HG03175 (cell line): ENCODE results near the gene ENOX1.

Experiments
- ATAC-seq: cut with Tn5 transposase; IDR thresholded peaks from one replicate; pipeline ENCODE4 v1.9.1; 2021; ENCODE audit warnings: mild to moderate bottlenecking, moderate library complexity; ENCODE audit not compliant: unreplicated experiment

ENOX1 gene

DNA sequence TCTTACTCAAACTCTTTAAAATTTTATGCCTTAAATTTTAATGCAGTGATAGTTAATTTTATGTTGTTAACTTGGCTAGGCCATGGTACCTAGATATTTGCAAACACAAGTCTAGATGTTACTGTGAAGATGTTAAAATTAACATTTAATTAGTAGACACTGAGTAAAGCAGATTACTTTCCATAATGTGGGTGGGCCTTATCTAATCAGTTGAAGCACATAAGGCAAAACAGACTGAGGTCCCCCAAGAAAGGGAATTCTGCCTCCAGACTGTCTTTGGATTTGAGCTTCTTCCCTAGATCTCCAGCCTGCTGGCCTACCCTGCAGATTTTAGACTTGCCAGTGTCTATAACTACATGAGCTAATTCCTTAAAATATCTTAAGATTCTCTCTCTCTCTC, 294.0 kb downstream of the ENOX1 start:
- ATAC-seq = no peak

DNA sequence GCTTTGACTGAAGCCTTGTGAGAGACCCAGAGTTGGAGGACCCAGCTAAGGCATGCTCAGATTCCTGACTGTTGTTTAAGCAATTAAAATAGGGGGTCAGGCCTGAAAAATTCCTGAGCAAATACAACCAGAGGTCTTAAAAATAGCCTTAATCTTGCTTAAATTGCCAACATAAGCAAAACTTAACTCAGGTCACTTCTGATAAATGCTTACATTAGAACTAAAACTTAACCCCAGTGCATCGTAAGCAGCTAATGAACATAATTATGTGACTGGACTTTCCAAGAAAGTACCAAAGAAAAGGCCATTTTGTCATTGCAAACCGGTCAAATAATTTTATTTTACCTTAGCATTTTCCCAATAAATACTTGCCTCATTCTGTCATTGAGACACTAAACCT, 294.5 kb downstream of the ENOX1 start:
- ATAC-seq = no peak

DNA sequence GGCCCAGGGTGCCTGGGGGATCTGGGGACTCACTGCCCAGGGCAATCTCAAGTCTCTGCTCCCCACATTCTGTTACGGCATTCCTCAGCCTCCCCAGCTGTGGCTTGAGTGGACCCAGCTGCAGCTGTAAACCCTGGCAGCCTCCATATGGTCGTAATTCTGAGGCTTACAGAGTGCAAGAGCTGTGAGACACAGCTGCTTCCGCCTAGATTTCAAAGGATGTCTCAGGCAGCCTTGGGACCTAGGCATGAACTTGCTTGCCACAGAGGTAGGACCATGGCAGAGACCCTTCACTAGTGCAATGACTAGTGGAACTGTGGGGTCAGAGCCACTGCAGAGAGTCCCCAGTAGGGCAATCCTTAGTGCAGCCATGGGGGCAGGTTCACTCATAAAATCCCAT, 297.5 kb downstream of the ENOX1 start:
- ATAC-seq = no peak

DNA sequence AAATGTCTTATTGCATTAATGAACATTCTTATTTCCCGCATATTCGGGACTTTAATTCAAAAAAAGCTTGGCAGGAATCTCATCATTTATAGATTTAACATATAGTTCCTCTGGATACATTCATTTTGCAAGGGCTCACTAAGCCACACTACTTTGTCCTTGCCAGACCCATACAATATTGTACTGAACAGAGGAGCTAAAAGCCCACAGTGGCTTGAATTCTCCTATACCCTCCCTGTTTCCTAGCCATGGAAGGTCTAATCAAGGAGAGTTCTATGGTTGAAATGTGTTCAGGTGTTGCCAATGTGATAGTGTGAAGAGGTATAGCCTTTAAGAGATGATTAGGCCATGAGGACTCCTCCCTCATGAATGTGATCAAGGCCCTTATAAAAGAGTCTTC, 298.9 kb downstream of the ENOX1 start:
- no peak for ATAC-seq

DNA sequence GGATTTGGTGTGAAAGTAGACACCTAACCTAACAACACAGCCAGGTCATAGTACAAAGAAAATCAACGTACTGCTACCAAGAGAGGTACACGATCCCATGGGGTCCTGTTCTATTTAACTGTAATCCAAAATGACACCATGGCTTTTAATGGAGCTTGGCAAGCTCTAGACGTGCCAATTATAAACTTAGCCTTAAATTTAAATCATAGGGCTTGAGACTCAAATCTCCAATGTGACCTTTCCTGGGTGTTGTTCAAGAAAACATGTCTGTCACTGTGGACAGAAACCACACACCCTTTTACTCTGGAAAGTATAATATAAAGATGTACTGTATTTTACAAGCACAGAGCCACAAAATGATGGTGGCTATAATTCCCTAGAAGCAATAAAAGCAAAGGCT, 299.3 kb downstream of the ENOX1 start:
- no peak for ATAC-seq

DNA sequence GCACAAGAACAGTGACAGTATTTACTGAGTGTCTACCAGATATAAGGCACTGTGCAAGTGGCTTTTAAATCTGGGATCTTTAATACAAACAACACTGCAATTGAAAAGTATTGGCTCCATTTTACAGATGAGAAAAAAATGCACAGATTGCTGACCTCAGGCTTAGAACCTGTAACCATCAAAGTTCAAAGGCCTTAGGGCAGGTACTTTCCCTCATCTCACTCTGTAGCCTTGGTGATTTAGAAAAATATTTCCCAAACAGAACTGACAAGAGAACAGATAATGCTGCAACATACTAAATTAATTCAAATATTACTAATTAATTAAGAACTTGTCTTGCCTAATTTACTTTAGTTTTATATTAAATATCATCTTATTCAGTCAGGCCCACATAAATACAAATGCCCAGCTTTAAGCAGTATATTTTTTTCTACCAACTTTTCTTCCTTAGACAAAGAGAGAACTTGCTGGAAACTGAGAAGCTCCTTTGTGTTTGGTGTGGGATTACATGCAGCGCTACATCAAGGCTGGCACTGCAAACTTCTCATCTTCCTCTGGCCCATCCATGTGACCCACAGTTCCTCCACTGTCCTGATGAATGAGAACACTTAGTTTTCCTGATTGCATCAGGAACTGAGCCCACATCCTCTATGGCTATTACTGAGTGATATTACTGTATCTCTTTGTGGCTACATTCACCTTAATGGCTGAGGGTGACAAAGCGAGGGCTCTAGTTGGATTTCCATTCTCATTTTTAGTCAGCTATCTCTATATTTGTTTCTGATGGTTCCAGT, 302.1 kb downstream of the ENOX1 start:
- ATAC-seq = no peak

DNA sequence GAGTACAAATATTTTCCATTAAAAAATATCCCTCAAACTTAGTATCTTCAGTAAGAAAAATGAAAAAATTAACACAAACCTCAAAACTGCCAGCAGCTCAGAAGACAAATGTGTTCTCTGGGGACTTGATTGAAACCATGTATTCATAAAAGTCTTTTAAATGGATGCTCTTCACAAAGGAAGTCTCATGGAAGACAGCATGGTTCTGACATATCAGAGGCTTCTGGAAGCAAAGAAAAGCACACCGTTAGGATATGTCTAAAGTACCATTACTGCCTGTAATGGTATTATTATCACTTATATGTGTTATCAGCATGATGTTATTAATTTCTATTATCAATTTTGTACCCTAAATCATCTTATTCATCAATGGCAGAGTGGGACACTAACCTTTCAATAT, 302.8 kb downstream of the ENOX1 start:
- ATAC-seq = no peak

DNA sequence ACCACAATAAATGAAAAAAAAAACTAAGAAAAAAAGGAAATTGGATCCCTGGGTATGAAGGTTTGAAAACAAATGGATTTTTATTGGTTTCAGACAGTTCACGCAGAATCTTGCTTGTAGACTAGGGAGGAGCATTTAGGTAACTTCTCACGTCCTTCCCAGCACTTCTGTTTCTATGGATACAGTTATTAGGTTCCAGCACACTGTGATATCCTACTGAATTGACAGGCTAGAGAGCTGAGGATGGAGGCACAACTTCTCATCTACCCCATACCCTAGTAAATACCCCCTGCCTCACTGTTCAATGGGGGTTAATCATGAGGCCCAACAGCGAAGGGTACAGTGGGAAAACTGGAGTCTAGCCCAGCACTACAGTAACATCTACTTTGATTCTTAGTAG, 304.1 kb downstream of the ENOX1 start:
- ATAC-seq = no peak

DNA sequence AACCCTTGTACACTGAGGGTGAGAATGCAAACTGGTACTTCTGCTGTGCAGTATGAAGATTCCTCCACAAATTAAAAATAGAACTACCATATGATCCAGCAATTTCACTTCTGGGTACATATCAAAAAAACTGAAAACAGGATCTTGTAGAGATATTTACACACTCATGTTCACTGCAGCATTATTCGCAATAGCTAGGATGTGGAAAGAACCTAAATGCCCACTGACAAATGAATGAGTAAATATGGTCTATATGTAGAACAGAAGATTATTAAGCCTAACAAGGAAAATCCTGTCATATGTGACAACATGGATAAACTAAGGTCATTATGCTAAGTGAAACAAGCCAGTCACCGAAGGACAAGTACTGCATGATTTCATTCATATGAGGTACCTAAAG, 304.7 kb downstream of the ENOX1 start:
- ATAC-seq = no peak

DNA sequence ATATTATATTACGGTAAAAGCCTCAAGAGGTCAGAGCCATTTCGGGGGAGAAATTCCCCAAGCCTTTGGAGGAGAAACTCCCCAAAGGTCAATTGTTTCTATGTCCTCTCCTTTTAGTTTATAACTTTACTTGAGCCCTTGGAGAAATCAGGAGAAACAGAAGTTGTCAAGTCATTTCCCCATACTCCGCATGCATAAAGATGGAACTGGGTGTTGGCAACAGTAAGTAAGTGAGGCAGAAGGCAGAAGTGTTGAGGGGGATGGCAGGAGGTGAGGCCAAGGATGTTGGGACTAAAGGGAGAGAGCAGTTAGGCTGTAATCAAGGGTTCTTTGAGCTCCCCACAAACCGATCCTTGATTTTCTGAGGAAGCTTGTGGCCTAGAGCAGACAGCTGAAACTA, 307.9 kb downstream of the ENOX1 start:
- ATAC-seq = no peak

DNA sequence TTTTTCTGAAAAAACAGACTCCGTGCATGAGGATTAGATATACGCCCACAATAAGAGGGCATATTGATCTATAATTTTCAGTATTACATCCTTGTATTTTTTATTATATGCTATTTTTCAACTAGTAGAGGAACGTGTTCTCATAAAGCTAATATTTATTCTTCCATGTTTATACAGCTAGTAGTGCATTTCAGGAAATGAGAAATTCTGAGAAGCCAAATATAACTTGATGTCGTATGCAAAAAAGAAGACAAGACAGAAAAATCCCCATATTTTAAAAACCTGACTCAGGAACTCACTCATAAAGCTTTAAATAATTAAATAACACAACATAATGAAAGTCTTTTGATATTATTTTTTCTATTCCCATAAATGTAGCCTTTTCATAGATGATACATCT, 308.6 kb downstream of the ENOX1 start:
- no peak for ATAC-seq

DNA sequence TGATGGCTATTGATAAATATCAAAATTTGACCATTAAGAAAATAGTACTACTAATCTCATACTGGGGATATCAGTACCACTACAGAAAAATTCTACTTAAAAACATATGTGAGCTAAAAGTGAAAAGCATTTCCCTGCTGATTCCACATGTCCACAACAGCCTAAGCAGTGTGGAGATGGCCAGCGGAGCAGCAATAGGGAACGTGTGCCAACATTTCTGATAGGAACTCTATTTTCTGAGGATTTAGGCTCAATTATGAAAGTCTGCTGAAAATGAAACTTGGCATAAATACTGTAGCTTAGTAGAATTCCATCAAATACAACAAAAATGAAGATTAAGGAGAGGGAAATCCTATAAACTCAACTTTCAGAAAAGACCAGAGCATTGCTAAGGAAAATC, 311.6 kb downstream of the ENOX1 start:
- no peak for ATAC-seq

DNA sequence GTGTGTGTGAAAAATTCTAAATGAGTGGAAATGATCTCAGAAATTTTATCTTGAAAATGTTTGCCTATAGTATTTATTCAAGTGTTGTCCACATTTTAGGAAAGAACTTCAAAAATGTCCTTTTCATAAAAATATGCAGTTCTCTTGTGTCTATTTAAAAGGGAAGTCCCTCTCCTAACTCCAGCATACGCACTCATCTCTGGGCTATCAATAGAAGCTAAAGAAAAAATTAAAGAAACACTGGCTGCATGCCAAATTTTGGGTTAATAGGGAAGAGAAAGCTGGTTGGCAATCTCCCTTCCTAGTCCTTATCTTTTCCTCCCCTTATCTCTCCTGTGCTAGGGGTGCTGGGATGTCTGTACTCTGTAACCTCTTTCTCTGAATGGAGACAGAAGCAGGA, 313.3 kb downstream of the ENOX1 start:
- ATAC-seq = no peak

DNA sequence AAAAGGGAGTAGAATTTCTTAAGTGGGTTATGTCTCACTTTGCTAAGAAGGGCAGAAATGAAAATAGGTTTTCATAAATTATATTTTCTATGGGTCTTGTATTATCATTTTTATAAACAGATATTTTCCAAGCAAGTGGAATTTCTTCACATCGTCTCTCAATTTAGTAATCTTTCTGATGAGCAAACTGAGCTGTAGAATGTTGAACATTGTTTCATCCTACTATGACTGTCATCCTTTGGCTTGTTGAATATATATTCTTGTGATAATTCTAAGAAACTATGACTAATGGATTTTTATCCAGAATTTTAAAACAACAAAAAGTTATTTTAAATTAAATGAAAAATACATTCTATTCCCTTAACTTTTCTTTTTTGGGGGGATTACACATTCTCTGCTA, 313.8 kb downstream of the ENOX1 start:
- no peak for ATAC-seq

DNA sequence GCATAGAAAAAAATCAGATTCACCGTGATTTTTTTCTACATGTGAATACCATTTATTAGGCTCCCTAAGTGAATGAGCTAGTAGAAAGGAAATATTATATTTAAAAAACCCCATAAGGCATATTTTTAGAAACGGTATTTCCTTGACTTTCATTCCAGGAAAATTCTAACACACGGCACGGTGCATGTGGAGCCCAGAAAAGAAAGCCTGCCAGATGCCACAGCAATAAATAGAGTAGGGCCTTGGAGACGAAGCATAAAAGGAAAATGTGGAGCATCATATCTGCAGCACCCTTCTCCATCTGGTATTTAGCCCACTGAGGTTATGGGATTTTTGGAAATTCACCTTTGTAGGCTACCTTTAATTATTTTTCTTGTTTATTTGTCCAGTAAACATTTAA, 314.4 kb downstream of the ENOX1 start:
- no peak for ATAC-seq

DNA sequence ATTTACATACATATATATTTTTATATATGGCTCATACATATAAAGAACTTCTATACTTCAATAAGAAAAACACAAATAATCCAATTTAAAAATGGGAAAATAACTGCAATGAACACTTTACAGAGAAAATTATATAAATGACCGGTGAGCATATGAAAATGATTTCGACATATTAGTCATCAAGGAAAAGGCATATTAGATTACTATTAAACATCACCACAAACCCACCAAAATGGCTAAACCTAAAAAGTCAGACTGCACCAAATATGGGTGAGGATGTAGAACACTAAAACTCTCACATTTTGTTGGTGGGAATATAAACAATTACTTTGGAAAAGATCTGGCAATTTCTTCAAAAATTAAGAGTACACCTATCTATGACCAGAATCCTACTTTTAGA, 316.2 kb downstream of the ENOX1 start:
- no peak for ATAC-seq

DNA sequence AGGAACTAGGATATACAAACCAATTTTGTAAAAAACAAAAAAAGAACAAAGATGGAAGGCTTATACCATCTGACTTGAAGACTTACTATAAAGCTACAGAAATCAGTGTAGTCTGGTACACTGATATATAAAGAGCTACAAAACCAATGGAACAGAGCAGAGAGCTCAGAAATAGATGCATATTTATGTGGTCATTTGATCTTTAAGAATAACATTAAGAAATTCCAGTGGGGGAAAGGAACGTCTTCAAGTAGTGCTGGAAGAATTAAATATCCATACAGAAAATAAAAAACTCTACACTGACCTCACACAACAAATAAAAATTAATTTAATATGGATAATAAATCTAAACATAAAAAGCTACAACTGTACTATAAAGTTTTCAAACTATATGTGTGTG, 317.0 kb downstream of the ENOX1 start:
- no peak for ATAC-seq

DNA sequence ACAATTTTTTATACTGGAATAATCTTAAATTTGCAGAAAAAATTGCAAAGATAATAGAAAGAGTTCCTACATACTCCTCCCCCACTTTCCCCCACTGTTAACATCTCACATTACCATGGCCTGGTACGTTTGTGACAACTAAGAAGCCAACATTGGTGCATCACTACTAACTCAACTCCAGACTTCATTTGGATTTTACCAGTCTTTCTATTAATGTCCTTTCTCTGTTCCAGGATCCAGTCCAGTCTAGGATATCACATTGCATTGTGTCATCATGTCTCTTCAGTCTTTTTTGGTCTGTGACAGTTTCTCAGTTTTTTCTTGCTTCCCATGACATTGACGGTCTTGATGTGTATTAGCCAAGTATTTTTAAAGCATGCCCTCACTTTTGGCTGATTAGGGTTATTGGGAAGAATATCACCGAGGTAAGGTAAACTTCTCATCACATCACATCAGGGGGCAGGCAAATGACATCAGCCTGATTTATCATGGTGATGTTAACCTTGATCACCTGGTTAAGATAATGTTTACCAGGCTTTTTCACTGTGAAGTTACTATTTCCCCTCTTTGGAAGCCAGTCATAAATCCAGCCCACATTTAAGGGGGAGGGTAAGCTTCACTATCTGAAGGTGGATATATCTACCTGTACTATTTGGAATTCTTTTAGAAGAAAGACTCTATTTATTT, 322.1 kb downstream of the ENOX1 start:
- no peak for ATAC-seq

DNA sequence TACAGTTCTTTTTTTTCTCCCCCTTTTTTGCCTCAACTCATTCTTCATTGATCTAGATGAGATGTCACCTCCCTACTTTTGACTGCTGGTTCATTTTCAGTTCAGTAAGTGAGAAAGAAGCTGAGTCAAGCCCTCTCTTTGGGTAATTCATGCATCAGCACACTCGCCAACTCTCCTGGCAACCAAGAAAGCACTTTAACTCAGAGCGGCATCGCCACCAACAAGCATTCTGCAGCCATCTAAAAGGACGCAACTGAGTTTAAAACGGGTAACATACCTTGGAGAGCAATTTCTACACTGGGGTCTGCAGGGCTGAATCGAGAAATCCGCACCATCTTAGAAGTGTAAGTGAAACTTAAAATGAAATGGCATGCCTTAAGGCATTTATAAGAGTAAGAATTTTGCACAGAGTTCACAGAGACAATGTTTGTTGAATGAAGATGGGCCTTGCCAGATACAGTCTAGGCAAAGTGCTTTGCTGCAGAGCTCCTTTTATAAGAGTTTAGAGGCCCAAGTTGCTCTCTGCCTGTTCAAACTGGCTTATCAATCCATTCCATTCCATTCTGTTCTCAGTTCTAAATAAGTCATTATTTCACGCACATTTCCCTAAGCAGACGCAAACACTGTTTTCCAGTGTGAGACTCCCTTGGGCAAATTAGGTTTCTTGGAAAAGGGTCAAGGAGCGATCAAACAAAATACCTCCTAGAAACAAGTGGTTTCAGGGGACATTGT, 338.0 kb downstream of the ENOX1 start:
- no peak for ATAC-seq

DNA sequence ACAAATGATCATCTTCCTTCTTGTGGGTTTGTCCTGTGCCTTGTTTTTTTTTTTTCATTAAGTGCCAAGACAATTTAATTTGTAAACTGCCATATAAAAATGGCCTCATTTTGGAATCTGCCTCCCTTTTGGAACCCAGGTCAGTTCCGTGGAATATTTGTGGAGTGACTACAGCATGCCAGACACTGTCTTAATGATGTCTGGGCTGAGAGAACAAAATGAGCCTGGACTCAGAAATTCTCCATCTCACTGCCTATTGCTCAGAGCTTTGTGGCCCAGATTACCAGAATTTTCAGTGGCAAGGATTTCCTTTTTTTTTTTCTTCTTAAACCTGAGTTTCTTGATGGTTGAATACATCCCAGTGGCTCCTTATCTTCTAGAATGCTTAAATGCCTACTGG, 340.6 kb downstream of the ENOX1 start:
- no peak for ATAC-seq

DNA sequence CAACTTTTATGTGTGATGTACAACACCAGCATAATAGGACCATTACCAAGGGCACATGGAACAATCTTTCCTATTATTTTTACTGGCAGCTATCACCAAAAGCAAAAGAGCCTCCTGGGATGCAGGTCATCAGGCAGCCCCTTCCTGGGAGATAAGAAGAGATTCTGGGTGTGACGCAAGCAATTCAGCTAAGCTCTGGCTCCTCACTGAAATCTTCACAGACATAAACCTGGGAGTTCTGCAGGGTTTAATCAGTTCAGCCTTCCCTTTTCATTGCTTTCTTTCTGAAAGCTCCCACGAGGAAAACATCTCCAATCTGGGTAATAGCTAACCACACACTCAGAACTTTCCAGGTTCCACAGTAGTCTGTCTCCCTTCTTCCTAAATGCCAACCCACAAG, 341.1 kb downstream of the ENOX1 start:
- no peak for ATAC-seq

DNA sequence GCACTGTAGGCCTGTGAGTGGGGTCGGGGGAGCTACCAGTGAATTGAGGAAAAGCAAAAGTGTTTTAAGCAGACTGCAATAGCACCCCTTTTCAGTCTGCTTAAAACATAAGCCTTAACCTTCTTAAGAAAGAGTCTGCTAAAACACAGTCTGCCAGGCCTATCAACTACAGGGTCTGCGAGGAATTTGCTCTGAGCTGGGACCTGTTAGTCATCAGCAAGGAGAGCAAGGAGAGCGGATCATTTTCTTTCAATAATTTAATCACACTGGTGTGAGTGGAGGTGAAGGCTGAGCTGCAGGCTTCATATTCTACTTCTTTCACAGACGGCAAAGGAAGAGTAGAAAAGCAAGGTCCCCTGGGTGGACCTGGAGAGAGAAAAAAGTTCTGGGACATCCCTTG, 342.7 kb downstream of the ENOX1 start:
- no peak for ATAC-seq
